ENCODE results near the gene NWD2. TPM values are rescaled to one million over a fixed set of nuclear protein-coding genes. Genes with fewer than 3 reads are reported as not detected.

The NWD2 gene
- total RNA-seq, 2 donors from 2014 or later, result 0.23 TPM; not detected in 1

- Histone ChIP-seq H3K9me3 (no peaks in the 10 kb centered on the region), H3K36me3 (no peaks in the 10 kb centered on the region), H3K27me3 (replicated peaks; ENCODE audit: insufficient read depth) (no peaks in the 10 kb centered on the region), H3K4me1 (replicated peaks) (no peaks in the 10 kb centered on the region), H3K27ac (no peak overlapping the region), H3K4me3 (no peak overlapping the region)
- TF ChIP-seq CTCF (IDR thresholded peaks at IDR 0.05) (no peak), POLR2A (IDR thresholded peaks at IDR 0.05) (no peak), POLR2AphosphoS5 (IDR thresholded peaks at IDR 0.05) (no peak)
- intact Hi-C loops (cut with DNase I), result no loop called here
- DNase-seq (ENCODE audit: low spot score), result no peak
- 92% methylated on average over 5 of the region's 5 CpGs for WGBS
Measured at GRCh38 chr4:37415845-37416369, 171.4 kb downstream of the NWD2 start.

DNA sequence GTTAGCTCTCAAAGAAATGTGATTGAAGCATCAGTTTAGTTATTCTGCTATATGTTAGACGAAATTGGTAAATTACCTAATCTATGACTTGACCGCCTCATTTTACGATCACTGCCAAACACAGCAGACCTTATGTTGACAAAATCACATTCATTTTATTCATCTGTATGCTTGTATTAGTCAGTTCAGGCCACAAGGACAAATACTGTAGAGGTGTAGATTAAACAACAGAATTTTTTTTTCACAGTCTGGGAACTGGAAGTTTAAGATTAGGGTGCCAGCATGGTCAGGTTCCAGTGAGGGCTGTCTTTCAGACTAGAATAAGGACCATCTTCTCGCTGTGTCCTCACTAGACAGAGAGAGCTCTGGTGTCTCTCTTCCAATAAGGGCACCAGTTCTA, 177.1 kb downstream of the NWD2 start:
- Histone ChIP-seq H3K27me3 (replicated peaks; ENCODE audit: insufficient read depth) (no peaks in the 10 kb centered on the region), H3K36me3 (no peaks in the 10 kb centered on the region), H3K9me3 (no peaks in the 10 kb centered on the region), H3K27ac (no peak overlapping the region), H3K4me3 (no peak overlapping the region), H3K4me1 (replicated peaks) (no peaks in the 10 kb centered on the region)
- TF ChIP-seq CTCF (IDR thresholded peaks at IDR 0.05), result no peak
- no peak for TF ChIP-seq POLR2AphosphoS5 (IDR thresholded peaks at IDR 0.05)
- no peak for TF ChIP-seq POLR2A (IDR thresholded peaks at IDR 0.05)
- intact Hi-C loops (cut with DNase I), result no loop called here
- 93% methylated on average over 4 of the region's 4 CpGs for WGBS
- DNase-seq (ENCODE audit: low spot score), result no peak

GRCh38 chr4:37422102-37422501, 177.6 kb downstream of the NWD2 start:
- TF ChIP-seq CTCF (IDR thresholded peaks at IDR 0.05), result no peak
- no peak for TF ChIP-seq POLR2AphosphoS5 (IDR thresholded peaks at IDR 0.05)
- TF ChIP-seq POLR2A (IDR thresholded peaks at IDR 0.05), result no peak
- H3K4me3 ChIP-seq, result no peak overlapping the region
- H3K4me1 ChIP-seq (replicated peaks), result no peaks in the 10 kb centered on the region
- H3K9me3 ChIP-seq, result no peaks in the 10 kb centered on the region
- DNase-seq (ENCODE audit: low spot score), result no peak
- WGBS, result 47% methylated on average over 2 of the region's 2 CpGs
- no peaks in the 10 kb centered on the region for H3K36me3 ChIP-seq
- intact Hi-C loops (cut with DNase I), result no loop called here
- H3K27me3 ChIP-seq (replicated peaks; ENCODE audit: insufficient read depth), result no peaks in the 10 kb centered on the region
- H3K27ac ChIP-seq, result no peak overlapping the region

DNA sequence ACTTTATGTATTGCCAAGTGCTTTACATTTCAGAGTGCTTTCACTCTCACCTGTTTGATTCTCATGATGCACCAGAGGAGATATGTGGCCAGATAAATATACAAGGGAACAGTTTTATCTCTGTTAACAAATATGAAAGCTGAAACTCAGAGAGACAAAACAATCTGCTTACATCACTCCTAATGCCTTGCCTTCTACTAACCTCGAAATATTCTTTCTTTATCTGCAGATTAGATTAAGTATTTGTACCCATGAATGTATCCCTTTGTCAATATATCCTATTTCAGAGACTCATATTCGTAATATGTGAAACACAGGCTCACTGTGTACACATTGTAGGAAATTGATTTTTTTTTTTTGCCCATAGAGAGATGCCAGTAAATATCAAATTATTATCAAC, 178.1 kb downstream of the NWD2 start:
- no peak for DNase-seq (ENCODE audit: low spot score)
- H3K36me3 ChIP-seq, result no peaks in the 10 kb centered on the region
- TF ChIP-seq POLR2AphosphoS5 (IDR thresholded peaks at IDR 0.05) (no peak), CTCF (IDR thresholded peaks at IDR 0.05) (no peak), POLR2A (IDR thresholded peaks at IDR 0.05) (no peak)
- intact Hi-C loops (cut with DNase I), result no loop called here
- no peaks in the 10 kb centered on the region for H3K27me3 ChIP-seq (replicated peaks; ENCODE audit: insufficient read depth)
- no peak overlapping the region for H3K27ac ChIP-seq
- no peaks in the 10 kb centered on the region for H3K9me3 ChIP-seq
- 62% methylated on average over 2 of the region's 2 CpGs for WGBS
- H3K4me3 ChIP-seq, result no peak overlapping the region
- H3K4me1 ChIP-seq (replicated peaks), result no peaks in the 10 kb centered on the region

DNA sequence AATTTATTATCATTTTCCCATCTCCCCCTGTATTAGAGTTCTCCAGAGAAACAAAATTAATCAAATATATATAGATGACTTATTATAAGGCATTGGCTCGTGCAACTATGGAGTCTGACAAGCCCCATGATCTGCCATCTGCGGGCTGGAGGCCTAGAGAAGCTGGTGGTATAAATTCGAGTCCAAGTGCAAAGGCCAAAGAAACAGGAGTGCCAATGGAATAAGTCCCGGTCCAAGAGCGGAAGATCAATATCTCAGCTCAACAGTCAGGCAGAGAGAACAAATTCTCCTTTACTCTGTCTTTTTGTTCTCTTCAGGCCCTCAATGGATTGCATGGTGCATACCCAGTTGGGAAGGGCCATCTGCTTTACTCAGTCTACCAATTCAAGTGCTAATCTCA, 178.8 kb downstream of the NWD2 start:
- 92% methylated on average over 5 of the region's 5 CpGs for WGBS
- no peak for TF ChIP-seq POLR2AphosphoS5 (IDR thresholded peaks at IDR 0.05)
- no peak for TF ChIP-seq CTCF (IDR thresholded peaks at IDR 0.05)
- H3K27ac ChIP-seq, result no peak overlapping the region
- H3K36me3 ChIP-seq, result no peaks in the 10 kb centered on the region
- no peak overlapping the region for H3K4me3 ChIP-seq
- DNase-seq (ENCODE audit: low spot score), result no peak
- H3K9me3 ChIP-seq, result no peaks in the 10 kb centered on the region
- intact Hi-C loops (cut with DNase I), result no loop called here
- no peaks in the 10 kb centered on the region for H3K27me3 ChIP-seq (replicated peaks; ENCODE audit: insufficient read depth)
- no peaks in the 10 kb centered on the region for H3K4me1 ChIP-seq (replicated peaks)

Measured in prostate gland (tissue), 2 donors.